Liver (tissue), 9 donors: ENCODE measurements around the gene NAMPT. TPM values are rescaled to one million over a fixed set of nuclear protein-coding genes. Genes with fewer than 3 reads are reported as not detected.

ENCODE experiments used
- DNase-seq: peaks from one replicate; pipeline ENCODE4 v3.0.0-alpha.2; 2017; ENCODE audit warnings: low spot score
- H3K27ac ChIP-seq, 2 donors: one replicate each; pipeline ENCODE4 v1.7.0; 2013; ENCODE audit warnings: inconsistent platforms in 2 of 2, low read length in 2 of 2, control low read depth in 1 of 2, low read depth in 1 of 2, mild to moderate bottlenecking in 1 of 2
- H3K27me3 ChIP-seq, 4 donors: one replicate each; pipeline versions ENCODE4 v1.6.1 to v1.7.0; 2013; ENCODE audit warnings: low read length in 3 of 4, inconsistent platforms in 1 of 4, mild to moderate bottlenecking in 1 of 4, moderate library complexity in 1 of 4; ENCODE audit not compliant: control insufficient read depth in 4 of 4, insufficient read depth in 4 of 4
- H3K36me3 ChIP-seq, 4 donors: one replicate each; pipeline versions ENCODE4 v1.6.1 to v1.7.0; 2013; ENCODE audit warnings: low read length in 3 of 4, mild to moderate bottlenecking in 3 of 4, low read depth in 1 of 4, moderate library complexity in 1 of 4; ENCODE audit not compliant: control insufficient read depth in 4 of 4, insufficient read depth in 3 of 4
- H3K4me1 ChIP-seq, 4 donors: one replicate each; pipeline versions ENCODE4 v1.6.1 to v1.7.0; 2013; ENCODE audit warnings: low read length in 3 of 4, mild to moderate bottlenecking in 3 of 4, moderate library complexity in 1 of 4; ENCODE audit not compliant: control insufficient read depth in 4 of 4, insufficient read depth in 4 of 4
- H3K4me3 ChIP-seq, 3 donors: one replicate each; pipeline versions ENCODE4 v1.6.1 to v1.7.0; 2013; ENCODE audit warnings: low read length in 3 of 3, control low read depth in 1 of 3, low read depth in 1 of 3, mild to moderate bottlenecking in 1 of 3
- H3K9ac ChIP-seq, 2 donors: one replicate each; pipeline ENCODE4 v1.7.0; 2013; ENCODE audit warnings: low read length in 2 of 2, mild to moderate bottlenecking in 2 of 2, moderate library complexity in 2 of 2, control low read depth in 1 of 2, low read depth in 1 of 2
- H3K9me3 ChIP-seq, 4 donors: one replicate each; pipeline versions ENCODE4 v1.6.1 to v1.7.0; 2013; ENCODE audit warnings: low read length in 3 of 4; ENCODE audit not compliant: control insufficient read depth in 4 of 4
- ATF3 ChIP-seq: IDR thresholded peaks from 2 replicates; pipeline ENCODE4 v1.6.1; 2016; ENCODE audit warnings: antibody characterized with exemption
- CTCF ChIP-seq: fragments of 150-350 bp; IDR thresholded peaks from 2 replicates; pipeline ENCODE4 v1.5.1; 2017; ENCODE audit warnings: improper control_type of control experiment, low read depth, low read length; ENCODE audit not compliant: missing input control
- HNF4A ChIP-seq, 2 donors: conservative IDR thresholded peaks; 2 replicates each; pipeline ENCODE4 v1.6.1; 2016; ENCODE audit warnings: antibody characterized with exemption in 2 of 2, mild to moderate bottlenecking in 2 of 2
- JUND ChIP-seq, 2 donors: IDR thresholded peaks; 2 replicates each; pipeline ENCODE4 v1.6.1; 2016; ENCODE audit warnings: antibody characterized with exemption in 2 of 2
- MAX ChIP-seq: IDR thresholded peaks from 2 replicates; pipeline ENCODE4 v1.6.1; 2016; ENCODE audit warnings: antibody characterized with exemption
- NR2F2 ChIP-seq: IDR thresholded peaks from 2 replicates; pipeline ENCODE4 v1.6.1; 2016; ENCODE audit warnings: antibody characterized with exemption
- REST ChIP-seq: IDR thresholded peaks from 2 replicates; pipeline ENCODE4 v1.6.1; 2016; ENCODE audit warnings: antibody characterized with exemption, mild to moderate bottlenecking
- SP1 ChIP-seq: IDR thresholded peaks from 2 replicates; pipeline ENCODE4 v1.6.1; 2018; ENCODE audit warnings: antibody characterized with exemption, mild to moderate bottlenecking
- YY1 ChIP-seq: IDR thresholded peaks from 2 replicates; pipeline ENCODE4 v1.6.1; 2016; ENCODE audit warnings: antibody characterized with exemption, mild to moderate bottlenecking
- WGBS: extraction: QIAGEN DNeasy Blood & Tissue Kit; methylation state at CpG from one replicate; pipeline ENCODE4 v1.1.7; 2013; 5-methylcytosine and 5-hydroxymethylcytosine counted together
- polyA plus RNA-seq, 2 donors: library from polyadenylated mRNA; stranded (reverse) in 1 of 2; unstranded in 1 of 2; fragments of 200-250 nt in 1 of 2; fragments of >200 nt in 1 of 2; fragmentation: Nextera tagmentation in 1 of 2; extraction: Ambion mirVana in 1 of 2; gene quantifications; one replicate each; pipeline versions ENCODE4 v1.2.1 to v1.2.3, GENCODE V29; 2013 to 2015
- total RNA-seq, 2 donors: library from RNA; depleted of rRNA; stranded (reverse); fragments of >200 nt; gene quantifications; one replicate each; pipeline ENCODE4 v1.2.3, GENCODE V29; 2014
- donor health status: healthy.
- donor health status: healthy.
- donor health status: healthy.
- donor health status: healthy.
- donor health status: healthy.

Gene NAMPT
- total and polyA plus RNA-seq, 4 donors, result 20.8 to 444 (median 160) TPM

GRCh38 chr7:106314875-106315274 lies 30.1 kb upstream of the NAMPT start:
- Histone ChIP-seq H3K36me3 (no peaks in the 10 kb centered on the region), H3K27ac (peak overlapping the region; percentile 9 to 39), H3K9me3 (no peaks in the 10 kb centered on the region), H3K27me3 (no peaks in the 10 kb centered on the region), H3K9ac (no peak overlapping the region), H3K4me1 (no peaks in the 10 kb centered on the region), H3K4me3 (no peak overlapping the region)
- DNase-seq, result no peak
- TF ChIP-seq NR2F2 (no peak), JUND (IDR thresholded peaks at IDR 0.05) (no peak), REST (no peak), SP1 (no peak), MAX (no peak), CTCF (no peak)
- 99% methylated on average over 2 of the region's 2 CpGs for WGBS

- no peak overlapping the region for H3K9ac ChIP-seq
Observed at GRCh38 chr7:106313966-106314365, 29.2 kb upstream of the NAMPT start.

More at GRCh38 chr7:106313966-106314365, 29.2 kb upstream of the NAMPT start:
- H3K9me3 ChIP-seq, result no peaks in the 10 kb centered on the region
- no peak for DNase-seq
- peak overlapping the region in 1 of 2 donors; percentile 9 for H3K27ac ChIP-seq
- H3K36me3 ChIP-seq, result no peaks in the 10 kb centered on the region
- 84% methylated on average over 2 of the region's 2 CpGs for WGBS
- no peaks in the 10 kb centered on the region for H3K4me1 ChIP-seq
- no peaks in the 10 kb centered on the region for H3K27me3 ChIP-seq
- TF ChIP-seq YY1 (no peak), ATF3 (no peak), HNF4A (conservative IDR thresholded peaks at IDR 0.05) (no peak), CTCF (no peak), MAX (peak; percentile 19), NR2F2 (no peak)
- H3K4me3 ChIP-seq, result no peak overlapping the region
